MCF 10A (cell line): Measurements from ENCODE around the gene DNAJC10. TPM values are rescaled to one million over a fixed set of nuclear protein-coding genes. Genes with fewer than 3 reads are reported as not detected.

Source experiments
- BruUV-seq: library from RNA; stranded (reverse); fragments of 400-500 nt; replicated peaks from 2 replicates; lab custom pipeline; 2021; lab: Mats Ljungman, UMichigan
- CTCF ChIA-PET: fragments of 300-600 bp; sonication (Branson Sonifier 250); formaldehyde crosslinking; extraction: SDS; loops from one replicate; lab custom pipeline; 2021; ENCODE audit warnings: antibody characterized with exemption, inconsistent platforms; lab: Yijun Ruan, JAX
- POLR2A ChIA-PET: fragments of 300-600, 350-650 bp; sonication (Branson Sonifier 250); formaldehyde crosslinking; extraction: SDS; loops from one replicate; lab custom pipeline; 2020; ENCODE audit warnings: antibody characterized with exemption, inconsistent platforms; lab: Yijun Ruan, JAX
- DNase-seq: peaks from one replicate; pipeline ENCODE4 v3.0.0-alpha.2; 2018; ENCODE audit not compliant: unreplicated experiment
- H3K27ac Mint-ChIP-seq: one replicate; pipeline ENCODE4 v1.8.0; 2022; ENCODE audit warnings: mild to moderate bottlenecking, low read depth, mixed read lengths; ENCODE audit not compliant: unreplicated experiment
- H3K27me3 Mint-ChIP-seq: one replicate; pipeline ENCODE4 v1.8.0; 2022; ENCODE audit warnings: mixed read lengths; ENCODE audit not compliant: insufficient read depth, unreplicated experiment
- H3K36me3 Mint-ChIP-seq: one replicate; pipeline ENCODE4 v1.8.0; 2022; ENCODE audit warnings: mild to moderate bottlenecking, moderate library complexity, mixed read lengths; ENCODE audit not compliant: insufficient read depth, unreplicated experiment
- H3K4me1 Mint-ChIP-seq: one replicate; pipeline ENCODE4 v1.8.0; 2022; ENCODE audit warnings: mixed read lengths; ENCODE audit not compliant: insufficient read depth, unreplicated experiment
- H3K4me3 Mint-ChIP-seq: one replicate; pipeline ENCODE4 v1.8.0; 2022; ENCODE audit warnings: mild to moderate bottlenecking, moderate library complexity, mixed read lengths; ENCODE audit not compliant: unreplicated experiment
- H3K9me3 Mint-ChIP-seq: one replicate; pipeline ENCODE4 v1.8.0; 2022; ENCODE audit warnings: mixed read lengths; ENCODE audit not compliant: unreplicated experiment
- CTCF ChIP-seq: fragments of 200-600 bp; IDR thresholded peaks from one replicate; pipeline ENCODE4 v1.8.0; 2022; ENCODE audit warnings: antibody characterized with exemption, mild to moderate bottlenecking; ENCODE audit not compliant: unreplicated experiment
- intact Hi-C: fragments of 100-400 bp; cut with micrococcal nuclease; formaldehyde crosslinking; loops from 2 replicates; pipeline ENCODE4 v1.14.1; 2022
- total RNA-seq: library from RNA; stranded (reverse); gene quantifications from 2 replicates; pipeline ENCODE4 v1.2.3, GENCODE V29; 2022

Gene DNAJC10
- total RNA-seq, 1 experiment from 2014 or later, result 204 TPM

GRCh38 chr2:182814804-182815203 lies 98.7 kb downstream of the DNAJC10 start:
- Mint-ChIP-seq H3K36me3 (no peaks in the 10 kb centered on the region), H3K9me3 (no peaks in the 10 kb centered on the region), H3K27me3 (peaks cover 10% of the 10 kb centered on the region), H3K27ac (no peak overlapping the region), H3K4me3 (no peak overlapping the region), H3K4me1 (no peaks in the 10 kb centered on the region)
- BruUV-seq, result no TSS peak
- no peak for TF ChIP-seq CTCF
- ChIA-PET POLR2A (no interaction called here), CTCF (interaction anchor here (0.6 kb wide), 1 partner anchor 40 kb away, joined by 3 read pairs; no protein-coding TSS in a partner anchor)
- intact Hi-C loops, result no loop called here
- DNase-seq, result no peak

GRCh38 chr2:182816866-182817265 lies 100.8 kb downstream of the DNAJC10 start:
- no peaks in the 10 kb centered on the region for H3K4me1 Mint-ChIP-seq
- no peak overlapping the region for H3K27ac Mint-ChIP-seq
- no peaks in the 10 kb centered on the region for H3K36me3 Mint-ChIP-seq
- POLR2A ChIA-PET, result interaction anchor here (1.1 kb wide), 1 partner anchor 10 kb away, joined by 4 read pairs; no protein-coding TSS in a partner anchor
- peaks cover 9% of the 10 kb centered on the region for H3K27me3 Mint-ChIP-seq
- no peak for TF ChIP-seq CTCF
- no peak for DNase-seq
- no peak overlapping the region for H3K4me3 Mint-ChIP-seq
- H3K9me3 Mint-ChIP-seq, result no peaks in the 10 kb centered on the region
- intact Hi-C loops, result no loop called here
- CTCF ChIA-PET, result interaction anchor here (0.7 to 0.8 kb wide), 2 partner anchors 21 to 34 kb away, joined by 3 read pairs; no protein-coding TSS in a partner anchor
- no TSS peak for BruUV-seq

- Mint-ChIP-seq H3K4me1 (no peaks in the 10 kb centered on the region), H3K36me3 (no peaks in the 10 kb centered on the region), H3K9me3 (no peaks in the 10 kb centered on the region), H3K27me3 (peaks cover 2% of the 10 kb centered on the region), H3K27ac (no peak overlapping the region), H3K4me3 (no peak overlapping the region)
- ChIA-PET POLR2A (no interaction called here), CTCF (interaction anchor here (0.7 kb wide), 1 partner anchor 22 kb away, joined by 3 read pairs; no protein-coding TSS in a partner anchor)
- intact Hi-C loops, result no loop called here
- DNase-seq, result no peak
- BruUV-seq, result no TSS peak
- no peak for TF ChIP-seq CTCF
Observed at GRCh38 chr2:182817558-182817957, 101.5 kb downstream of the DNAJC10 start.

GRCh38 chr2:182818501-182818900 lies 102.4 kb downstream of the DNAJC10 start:
- no peaks in the 10 kb centered on the region for H3K27me3 Mint-ChIP-seq
- CTCF ChIA-PET, result interaction anchor here (1.8 kb wide), 1 partner anchor 34 kb away, joined by 8 read pairs; no protein-coding TSS in a partner anchor
- no TSS peak for BruUV-seq
- H3K9me3 Mint-ChIP-seq, result no peaks in the 10 kb centered on the region
- H3K27ac Mint-ChIP-seq, result no peak overlapping the region
- no peak for DNase-seq
- POLR2A ChIA-PET, result no interaction called here
- no peaks in the 10 kb centered on the region for H3K4me1 Mint-ChIP-seq
- H3K36me3 Mint-ChIP-seq, result no peaks in the 10 kb centered on the region
- H3K4me3 Mint-ChIP-seq, result no peak overlapping the region
- intact Hi-C loops, result no loop called here
- TF ChIP-seq CTCF, result no peak
